HG03439 (cell line): ENCODE measurements around the gene SYNPO.

Experiments
- ATAC-seq: cut with Tn5 transposase; IDR thresholded peaks from one replicate; pipeline ENCODE4 v1.9.1; 2021; ENCODE audit warnings: mild to moderate bottlenecking, moderate library complexity; ENCODE audit not compliant: unreplicated experiment

The SYNPO gene

DNA sequence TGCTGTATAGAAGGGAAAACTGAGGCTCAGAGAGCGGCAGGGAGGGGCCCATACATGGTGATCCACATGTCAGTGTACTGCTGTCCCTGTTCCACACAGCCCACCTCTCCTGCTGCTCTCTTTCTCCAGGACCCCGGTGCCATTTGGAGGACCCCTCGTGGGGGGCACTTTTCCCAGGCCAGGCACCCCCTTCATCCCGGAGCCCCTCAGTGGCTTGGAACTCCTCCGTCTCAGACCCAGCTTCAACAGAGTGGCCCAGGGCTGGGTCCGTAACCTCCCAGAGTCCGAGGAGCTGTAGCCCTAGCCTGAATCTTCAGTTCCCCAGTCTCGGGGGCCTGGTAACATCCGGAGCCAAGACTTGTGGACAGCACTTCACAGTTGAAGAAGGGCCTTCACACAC, 36.1 kb downstream of the SYNPO start:
- ATAC-seq: no peak

DNA sequence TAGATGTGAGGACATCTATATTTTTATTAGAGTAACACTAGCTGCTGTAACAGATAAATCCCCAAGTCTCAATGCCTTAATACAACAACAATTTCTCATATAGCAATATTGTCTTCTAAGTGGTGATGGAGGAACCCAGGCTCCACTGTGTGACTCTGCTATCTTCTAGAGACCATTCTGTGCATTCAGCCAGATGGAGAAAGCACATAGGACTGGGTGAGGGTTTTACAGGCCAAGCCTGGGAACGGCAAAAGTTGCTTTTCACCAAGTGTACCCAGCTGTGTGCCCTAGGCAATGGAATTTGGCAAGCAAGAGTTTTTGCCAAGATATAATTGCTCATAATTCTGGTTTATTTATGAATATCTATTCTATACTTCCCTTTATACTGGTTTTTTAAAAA, 48.7 kb downstream of the SYNPO start:
- ATAC-seq: no peak

DNA sequence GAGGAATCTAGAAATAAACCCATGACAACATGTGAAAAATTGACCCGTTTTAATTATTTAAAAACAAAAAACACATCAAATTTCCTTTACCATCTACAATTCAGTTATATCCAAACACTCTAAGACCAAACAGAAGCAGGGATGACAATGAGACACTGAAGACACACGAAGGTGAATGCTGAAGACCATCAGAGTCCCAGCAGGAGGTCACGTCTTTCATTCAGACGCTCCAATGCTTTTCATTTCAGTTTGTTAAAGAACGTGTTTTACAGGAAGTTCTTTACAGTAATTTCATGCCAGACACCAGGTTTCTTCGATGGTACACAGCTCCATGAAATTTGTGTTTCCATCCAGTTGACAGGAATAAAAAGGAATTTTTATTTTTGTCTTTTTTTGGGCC, 50.3 kb downstream of the SYNPO start:
- no peak for ATAC-seq

DNA sequence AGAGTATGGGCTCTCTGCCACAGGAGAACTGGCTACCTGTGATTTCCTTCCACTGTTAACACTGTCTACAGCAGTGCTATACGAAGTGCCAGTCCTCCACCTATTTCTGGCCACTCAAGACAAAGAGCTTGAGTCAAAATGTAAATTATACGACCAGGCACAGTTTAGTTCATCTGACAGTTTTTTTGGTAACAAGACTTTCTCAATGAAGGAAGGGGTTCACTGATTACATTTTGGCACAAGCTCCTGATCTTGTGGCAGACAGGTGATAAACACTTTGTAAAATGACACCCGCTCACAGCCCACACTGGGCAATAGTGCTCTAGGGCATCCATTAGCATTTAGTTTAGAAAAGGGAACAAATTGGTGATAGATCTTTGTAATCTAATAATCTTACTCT, 51.8 kb downstream of the SYNPO start:
- ATAC-seq: no peak

DNA sequence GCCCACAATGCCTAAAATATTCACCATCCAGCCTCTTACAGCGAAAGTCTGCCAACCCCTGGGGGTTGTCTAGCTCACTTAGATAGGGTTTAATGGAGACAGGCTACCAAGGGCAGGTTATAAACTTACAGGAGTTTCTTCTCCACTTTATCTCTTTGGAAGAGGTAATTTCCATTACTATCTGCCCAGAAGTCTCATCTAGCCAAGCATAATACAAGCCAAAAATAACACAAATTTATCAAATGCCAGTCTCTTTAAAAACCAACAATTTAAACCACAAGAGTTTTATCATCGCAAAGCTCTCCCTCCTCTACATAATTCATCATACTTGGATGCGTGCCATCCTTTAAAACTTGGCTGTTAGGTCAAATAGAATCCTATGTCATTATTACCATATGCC, 54.2 kb downstream of the SYNPO start:
- ATAC-seq: no peak

DNA sequence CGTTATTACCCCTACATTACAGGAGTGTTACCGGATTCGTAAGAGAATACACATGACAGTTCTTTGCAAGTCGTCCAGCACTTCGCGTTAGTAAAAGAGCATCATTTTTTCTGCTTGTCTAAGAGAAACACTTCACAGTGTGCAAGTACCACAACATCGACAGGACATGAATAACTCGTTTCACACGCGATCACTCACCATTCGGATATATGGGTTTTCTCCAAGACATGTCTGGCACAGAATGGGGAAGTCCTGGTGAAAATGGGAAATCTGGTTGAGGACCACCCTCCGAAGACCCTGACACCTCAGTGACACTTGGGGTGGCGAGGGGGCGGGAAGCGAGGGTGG, 59.8 kb downstream of the SYNPO start:
- no peak for ATAC-seq

DNA sequence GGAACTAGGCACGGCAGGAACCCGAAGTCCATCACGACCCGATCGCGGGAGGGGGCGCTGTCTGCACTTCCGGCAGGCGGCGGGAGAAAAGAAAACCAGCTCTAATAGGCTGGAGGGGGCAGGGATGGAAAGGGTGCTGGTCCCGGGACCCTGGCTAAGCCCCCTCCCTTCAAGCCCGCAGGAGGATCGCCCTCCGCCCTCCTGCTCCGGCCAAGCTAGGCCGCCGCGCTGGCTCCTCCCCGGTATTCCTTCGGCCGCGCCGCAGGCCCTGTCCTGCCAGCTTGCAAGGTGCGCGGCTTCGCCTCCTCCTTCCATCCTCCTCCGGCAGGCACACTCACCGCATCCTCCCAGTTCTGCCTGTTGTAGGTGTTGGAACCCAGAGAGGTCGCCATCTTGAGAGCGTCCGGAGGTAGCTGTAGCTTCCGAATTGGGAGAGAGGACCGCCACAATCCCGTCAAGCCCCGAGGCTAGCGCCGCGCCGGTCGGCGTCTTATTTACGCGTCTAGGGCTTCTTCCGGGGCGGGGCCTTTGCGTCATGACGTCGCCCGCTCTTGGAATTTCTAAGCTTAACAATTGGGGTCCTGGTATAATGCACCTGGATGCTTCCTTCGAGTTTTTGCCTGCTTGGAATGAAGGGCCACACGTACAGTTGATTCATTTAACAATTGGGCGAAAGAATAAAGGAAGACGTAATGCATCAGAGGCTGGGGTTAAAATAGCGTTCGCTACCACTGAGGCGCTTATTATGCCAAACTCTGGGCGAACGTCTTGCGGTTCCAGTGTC, 60.3 kb downstream of the SYNPO start, which contains the start of gene RBM22:
Gene RBM22, minus strand, starts transcription at position 469 of the 784 bp plus-strand sequence. Its CDS starts 77 bp downstream, at position 392.
- peak; percentile 96 for ATAC-seq

DNA sequence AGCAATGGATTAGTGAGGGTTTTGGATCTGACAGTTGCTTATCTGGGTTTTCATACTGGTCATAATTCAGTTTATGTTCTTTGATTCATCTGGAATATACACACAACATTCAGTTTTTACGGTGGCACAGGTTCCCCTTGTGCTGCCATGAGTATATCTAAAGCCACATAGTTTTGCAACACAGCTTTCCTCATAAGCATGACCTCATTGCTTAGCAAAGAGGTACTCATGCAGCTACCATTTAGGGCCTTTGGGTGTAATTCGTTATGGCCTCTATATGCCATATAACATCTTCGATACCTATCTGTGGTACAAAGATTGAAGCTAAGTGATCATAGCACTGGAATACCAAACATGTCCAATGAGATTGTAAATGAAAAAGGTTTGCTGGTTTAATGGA, 63.3 kb downstream of the SYNPO start:
- ATAC-seq: no peak

DNA sequence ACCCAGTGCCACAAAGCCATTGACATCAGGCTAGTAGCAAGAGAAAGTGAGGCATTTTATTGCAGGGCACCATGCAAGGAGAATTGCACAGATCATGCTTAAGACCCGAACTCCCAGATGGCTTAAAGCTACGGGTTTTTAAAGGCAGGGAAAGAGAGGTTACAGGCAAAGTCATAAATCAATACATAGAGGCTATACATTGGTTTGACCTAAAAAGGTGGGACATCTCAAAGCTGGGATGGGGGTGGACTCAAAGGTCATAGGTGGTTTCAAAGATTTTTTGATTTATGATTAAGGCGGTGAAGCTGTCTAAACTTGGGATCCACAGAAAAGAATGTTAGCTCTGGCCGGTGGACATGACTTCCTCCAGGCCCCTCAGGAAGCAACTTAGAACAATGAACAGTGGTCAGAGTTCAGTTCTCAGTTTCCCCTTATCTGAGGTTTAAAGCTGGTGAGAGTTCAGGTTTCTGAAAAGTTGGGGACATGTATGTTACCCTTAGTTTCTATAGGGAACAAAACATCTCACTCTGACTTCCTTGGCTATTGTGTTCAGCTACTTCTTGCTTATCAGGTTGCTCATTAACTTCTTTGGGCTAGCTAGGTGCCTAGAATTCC, 66.4 kb downstream of the SYNPO start:
- ATAC-seq: no peak
